Stimulated activated CD4-positive, alpha-beta T cell treated with anti-CD3 and anti-CD28 coated beads, Interleukin-4, amount 100 ng/mL, for 4 hours (primary cell): ENCODE data around the gene TRABD2B.

ENCODE experiments used
- DNase-seq, 2 experiments: peaks; one replicate each; pipeline ENCODE4 v3.0.0-alpha.2; 2020

The TRABD2B gene

DNA sequence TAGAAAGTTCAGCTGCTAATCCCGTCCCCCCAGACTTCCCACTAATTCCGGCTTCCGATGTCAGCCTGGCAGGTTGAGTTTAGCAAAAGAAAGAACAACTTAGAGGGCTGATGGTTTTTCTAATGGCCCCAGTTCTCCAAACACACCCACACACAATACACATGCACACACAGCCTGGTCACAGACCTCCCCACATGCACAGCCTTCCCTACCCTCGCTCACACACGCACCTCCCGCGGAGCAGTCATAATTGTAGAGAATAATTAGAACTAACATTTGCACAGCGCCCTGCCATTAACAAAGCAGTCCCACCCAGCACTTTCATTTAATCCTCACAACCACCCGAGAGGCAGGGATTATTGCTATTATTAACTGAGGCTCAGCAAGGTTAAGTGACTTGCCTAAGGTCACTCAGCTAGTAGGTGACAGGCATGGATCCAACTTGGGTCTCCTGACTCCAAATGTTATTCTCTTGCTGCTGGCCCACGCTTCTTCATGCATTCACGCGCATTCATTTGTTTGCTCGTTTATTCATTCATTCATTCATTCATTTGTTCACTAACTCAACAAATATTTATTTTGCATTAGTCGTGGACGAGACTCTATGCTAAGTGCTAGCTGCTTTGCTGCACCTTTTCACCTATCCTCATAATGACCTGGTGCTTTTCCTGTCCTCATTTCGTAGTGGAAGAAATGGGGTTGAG is 284.4 kb downstream of the TRABD2B start:
- no peak for DNase-seq

DNA sequence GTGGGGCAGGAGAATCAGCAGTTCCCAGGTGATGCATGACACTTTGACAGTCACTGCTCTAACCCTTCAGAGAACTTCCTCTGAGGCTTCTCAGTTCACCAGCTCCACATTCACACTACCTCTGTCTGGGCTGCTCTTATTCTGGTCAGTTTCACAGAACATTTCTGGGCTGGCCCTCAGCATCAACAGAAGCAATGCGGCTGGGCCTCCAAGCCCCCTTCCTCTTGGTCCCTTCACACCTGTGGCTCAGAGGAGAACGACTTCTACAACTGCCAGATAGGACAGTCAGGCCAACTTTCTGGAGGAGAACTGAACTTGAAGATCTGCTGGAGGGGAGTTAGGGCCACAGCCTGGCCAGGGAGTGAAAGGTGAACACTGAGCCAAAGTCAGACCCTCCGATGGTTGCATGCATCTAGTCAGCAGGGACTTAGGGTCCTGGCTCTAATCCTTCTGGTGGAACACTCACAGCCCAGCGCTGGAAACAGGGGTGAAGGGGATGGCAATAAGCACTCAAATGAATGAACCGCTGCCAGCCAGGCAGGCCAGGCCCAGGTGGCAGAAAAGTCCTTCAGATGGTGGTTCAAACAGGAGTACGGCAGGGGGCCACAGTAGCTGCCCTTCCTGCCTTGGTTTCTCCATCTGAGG is 285.2 kb downstream of the TRABD2B start:
- DNase-seq, result no peak

DNA sequence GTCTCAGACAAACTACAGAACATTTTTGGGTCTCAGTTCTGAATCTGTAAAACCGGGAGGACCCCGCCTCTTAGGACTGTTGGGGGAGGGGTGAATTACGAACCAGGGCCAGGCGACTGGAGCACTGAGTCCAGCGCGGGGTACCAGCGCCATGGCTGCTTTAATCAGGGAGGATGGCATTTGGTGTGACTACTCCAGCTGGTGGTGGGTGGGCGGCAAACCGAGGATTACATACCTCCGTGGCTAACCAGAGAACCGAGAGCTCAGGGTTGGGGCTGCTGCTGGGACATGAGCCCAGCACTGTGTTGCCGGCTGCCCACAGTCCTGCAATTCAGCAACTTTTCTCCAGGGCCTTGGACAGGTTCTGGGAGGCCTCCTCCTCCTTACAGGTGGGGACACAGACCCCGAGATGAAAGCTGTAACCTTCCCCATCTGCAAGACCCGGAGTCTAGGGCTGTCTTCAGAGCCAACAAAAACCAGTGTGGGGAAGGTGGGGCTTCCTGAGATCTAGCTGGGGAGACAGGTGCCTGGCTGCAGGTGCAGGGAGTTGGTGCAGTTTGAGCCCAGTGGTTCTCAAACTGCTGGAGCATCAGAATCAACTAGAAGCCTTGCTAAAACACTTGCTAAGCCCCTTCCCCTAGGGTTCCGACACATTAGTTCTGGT is 285.9 kb downstream of the TRABD2B start:
- no peak for DNase-seq
